Esophagus squamous epithelium (tissue), 4 donors: ENCODE measurements around the gene SP4.

ENCODE experiments used
- POLR2A ChIP-seq, 4 donors: fragments of 450-650 bp; IDR thresholded peaks; one replicate each; pipeline ENCODE4 v1.6.1; 2017; ENCODE audit warnings: antibody characterized with exemption in 4 of 4, mild to moderate bottlenecking in 4 of 4, moderate library complexity in 3 of 4
- TF ChIP-seq, protein P1 (sequence below), 6 experiments: fragments of 450-650 bp in 4 of 6; fragments of 200-600 bp in 2 of 6; sonication (generic) in 2 of 6; IDR thresholded peaks; one replicate each; pipeline ENCODE4 v1.5.1; 2016 to 2019; ENCODE audit warnings: antibody characterized with exemption in 6 of 6, mild to moderate bottlenecking in 4 of 6, moderate library complexity in 4 of 6

DNA sequence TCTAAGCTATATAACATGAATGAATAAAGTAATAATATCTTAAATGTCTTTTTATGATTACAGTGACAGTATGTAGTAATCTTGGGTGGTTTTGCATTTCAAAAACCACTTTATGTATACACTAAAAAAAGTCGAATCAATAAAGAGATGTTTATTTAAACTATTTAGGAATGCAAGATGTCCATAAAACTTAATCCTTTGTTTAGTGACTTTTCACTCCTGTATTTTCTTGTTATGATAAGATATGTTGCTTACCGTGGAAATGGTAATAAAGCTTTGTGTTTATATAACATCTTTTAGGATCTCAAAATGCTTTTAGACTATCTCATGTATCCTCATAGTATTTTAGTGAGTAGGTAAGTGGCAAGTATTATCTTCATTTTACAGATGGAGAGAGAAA lies 48.5 kb downstream of the SP4 start:
- TF ChIP-seq, protein P1, sequence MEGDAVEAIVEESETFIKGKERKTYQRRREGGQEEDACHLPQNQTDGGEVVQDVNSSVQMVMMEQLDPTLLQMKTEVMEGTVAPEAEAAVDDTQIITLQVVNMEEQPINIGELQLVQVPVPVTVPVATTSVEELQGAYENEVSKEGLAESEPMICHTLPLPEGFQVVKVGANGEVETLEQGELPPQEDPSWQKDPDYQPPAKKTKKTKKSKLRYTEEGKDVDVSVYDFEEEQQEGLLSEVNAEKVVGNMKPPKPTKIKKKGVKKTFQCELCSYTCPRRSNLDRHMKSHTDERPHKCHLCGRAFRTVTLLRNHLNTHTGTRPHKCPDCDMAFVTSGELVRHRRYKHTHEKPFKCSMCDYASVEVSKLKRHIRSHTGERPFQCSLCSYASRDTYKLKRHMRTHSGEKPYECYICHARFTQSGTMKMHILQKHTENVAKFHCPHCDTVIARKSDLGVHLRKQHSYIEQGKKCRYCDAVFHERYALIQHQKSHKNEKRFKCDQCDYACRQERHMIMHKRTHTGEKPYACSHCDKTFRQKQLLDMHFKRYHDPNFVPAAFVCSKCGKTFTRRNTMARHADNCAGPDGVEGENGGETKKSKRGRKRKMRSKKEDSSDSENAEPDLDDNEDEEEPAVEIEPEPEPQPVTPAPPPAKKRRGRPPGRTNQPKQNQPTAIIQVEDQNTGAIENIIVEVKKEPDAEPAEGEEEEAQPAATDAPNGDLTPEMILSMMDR (IDR thresholded peaks at IDR 0.05): no peak
- TF ChIP-seq POLR2A (IDR thresholded peaks at IDR 0.05): no peak
